GM19035 (cell line): ENCODE measurements around the gene TMEM109.

Experiments used
- ATAC-seq: cut with Tn5 transposase; IDR thresholded peaks from one replicate; pipeline ENCODE4 v1.9.1; 2021; ENCODE audit not compliant: unreplicated experiment

Gene TMEM109

GRCh38 chr11:60913793-60914632, at the start of gene TMEM109:
TMEM109 (plus strand) TSS chr11:60914158; CDS start chr11:60919694, 5,536 bp downstream.
- peak; percentile 50 for ATAC-seq

GRCh38 chr11:60864856-60865513, 49.0 kb upstream of the TMEM109 start:
- no peak for ATAC-seq

GRCh38 chr11:60866911-60867870, 46.8 kb upstream of the TMEM109 start, which contains the start of gene ZP1:
ZP1 (plus strand) TSS chr11:60867542; CDS start chr11:60867562, 20 bp downstream.
- ATAC-seq = no peak

GRCh38 chr11:60867871-60868681, 45.9 kb upstream of the TMEM109 start:
- no peak for ATAC-seq

- ATAC-seq = no peak
Measured at GRCh38 chr11:60868682-60869450, 45.1 kb upstream of the TMEM109 start.

- no peak for ATAC-seq
Measured at GRCh38 chr11:60869451-60869825, 44.5 kb upstream of the TMEM109 start.

- ATAC-seq = no peak
Measured at GRCh38 chr11:60870276-60870675, 43.7 kb upstream of the TMEM109 start.

GRCh38 chr11:60870733-60871377, 43.1 kb upstream of the TMEM109 start:
- ATAC-seq = no peak

- no peak for ATAC-seq
Measured at GRCh38 chr11:60871378-60872061, 42.4 kb upstream of the TMEM109 start.

GRCh38 chr11:60872124-60872960, 41.6 kb upstream of the TMEM109 start:
- no peak for ATAC-seq

GRCh38 chr11:60872961-60873524, 40.9 kb upstream of the TMEM109 start:
- ATAC-seq = no peak

- no peak for ATAC-seq
Measured at GRCh38 chr11:60873533-60873932, 40.4 kb upstream of the TMEM109 start.

- no peak for ATAC-seq
Measured at GRCh38 chr11:60874421-60875365, 39.3 kb upstream of the TMEM109 start.

GRCh38 chr11:60875366-60876167, 38.4 kb upstream of the TMEM109 start:
- no peak for ATAC-seq

- no peak for ATAC-seq
Measured at GRCh38 chr11:60876168-60876485, 37.8 kb upstream of the TMEM109 start.
